Stimulated activated CD8-positive, alpha-beta memory T cell treated with anti-CD3 and anti-CD28 coated beads, Interleukin-7, amount 100 ng/mL, for 24 hours (primary cell): ENCODE results near the gene UTP4.

Experiments
- DNase-seq: peaks from one replicate; pipeline ENCODE4 v3.0.0-alpha.2; 2020; ENCODE audit warnings: low read depth

Gene UTP4

DNA sequence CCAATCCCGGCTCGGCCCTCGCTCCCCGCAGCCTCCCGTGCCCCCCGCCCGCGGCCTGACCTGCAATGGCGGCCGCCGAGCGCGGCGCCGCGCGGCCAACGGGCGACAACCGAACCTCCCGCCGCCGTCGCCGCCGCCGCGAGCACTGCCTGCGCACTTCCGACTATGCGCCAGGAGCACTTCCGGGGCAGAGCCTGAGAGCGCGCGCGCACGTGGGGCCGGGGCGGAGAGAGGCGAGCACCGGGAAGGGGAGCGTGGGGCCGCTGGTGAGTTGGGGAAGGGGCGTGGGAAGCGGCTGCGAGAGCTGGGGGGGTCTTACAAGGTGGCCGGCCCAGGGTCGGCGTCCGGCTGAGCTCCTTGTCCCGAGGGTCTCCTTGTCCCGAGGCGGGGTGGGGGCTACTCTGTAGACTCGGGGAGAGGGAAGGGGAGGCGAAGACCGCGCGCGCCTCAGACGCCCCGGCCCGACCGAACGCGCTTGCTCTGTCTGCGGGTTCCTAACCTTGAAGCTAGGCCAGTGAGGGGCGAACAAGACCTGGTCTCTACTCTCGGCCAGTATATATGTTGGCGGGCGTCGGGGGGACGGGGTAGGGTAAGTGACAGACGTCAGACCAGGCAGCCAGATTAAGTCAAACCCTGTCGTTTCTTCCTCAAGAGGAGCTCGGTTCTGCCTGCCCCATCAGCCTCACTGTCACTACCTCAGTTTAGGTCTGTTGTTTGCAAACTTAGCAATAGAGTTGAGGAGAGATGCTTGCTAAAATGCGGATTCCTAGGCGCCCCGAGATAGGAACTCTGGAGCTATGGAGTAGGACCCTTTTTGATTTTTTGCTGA, at the start of gene UTP4, which contains the start of gene CHTF8:
UTP4 (plus strand) TSS at position 226 of the 829 bp plus-strand sequence. CDS start 811 bp downstream, outside the sequence.
CHTF8 (minus strand) TSS at position 165 of the 829 bp plus-strand sequence. CDS start 11,130 bp downstream, outside the sequence.
- peak; percentile 75 for DNase-seq

DNA sequence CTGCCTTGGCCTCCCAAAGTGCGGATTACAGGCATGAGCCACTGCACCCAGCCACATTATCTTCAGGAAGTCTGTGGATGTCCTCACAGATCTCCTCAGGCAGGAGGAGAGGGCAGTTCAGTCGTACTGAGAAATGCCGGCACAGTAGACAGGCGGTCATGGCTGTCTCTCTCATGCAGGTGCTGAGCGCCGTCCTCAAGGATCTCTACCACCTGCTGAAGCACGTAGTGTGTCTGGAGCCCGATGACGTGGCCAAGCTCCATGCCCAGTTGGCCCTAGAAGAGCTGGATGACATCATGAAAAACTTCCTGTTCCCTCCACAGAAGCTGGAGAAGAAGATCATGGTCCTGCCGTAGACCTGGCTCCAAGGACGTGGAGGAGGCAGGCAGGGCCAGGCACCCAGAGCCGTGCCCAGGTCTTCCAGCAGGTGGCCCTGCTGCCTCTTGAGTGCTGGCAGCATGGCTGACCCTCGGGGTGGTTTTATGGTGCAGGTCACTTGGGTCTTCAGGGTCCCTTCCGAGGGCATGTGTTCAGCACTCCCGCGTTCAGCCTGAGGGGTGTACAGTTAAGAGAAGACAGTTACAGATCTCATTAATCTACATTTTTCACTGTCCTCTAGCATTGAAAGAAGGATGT, 49.0 kb upstream of the UTP4 start:
- no peak for DNase-seq

DNA sequence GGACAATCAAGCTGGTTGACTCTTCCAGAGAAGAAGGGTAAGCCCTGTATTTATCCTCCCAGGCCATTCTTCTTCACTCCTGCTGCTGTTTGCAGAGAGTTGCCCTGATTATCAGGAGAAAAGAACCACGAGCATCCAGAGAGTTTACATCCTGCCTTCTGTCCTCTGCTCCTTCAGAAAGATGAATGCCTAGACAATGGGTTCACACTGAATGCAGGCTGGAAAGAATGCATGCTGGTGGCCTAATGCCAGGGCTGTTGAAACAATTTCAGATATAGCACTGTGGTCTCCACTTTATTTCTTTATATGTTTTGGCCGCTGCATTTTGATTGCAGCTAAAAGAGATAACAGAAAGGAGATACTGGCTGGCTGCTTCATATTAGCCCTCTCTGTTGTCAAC, 48.2 kb upstream of the UTP4 start:
- DNase-seq: no peak

DNA sequence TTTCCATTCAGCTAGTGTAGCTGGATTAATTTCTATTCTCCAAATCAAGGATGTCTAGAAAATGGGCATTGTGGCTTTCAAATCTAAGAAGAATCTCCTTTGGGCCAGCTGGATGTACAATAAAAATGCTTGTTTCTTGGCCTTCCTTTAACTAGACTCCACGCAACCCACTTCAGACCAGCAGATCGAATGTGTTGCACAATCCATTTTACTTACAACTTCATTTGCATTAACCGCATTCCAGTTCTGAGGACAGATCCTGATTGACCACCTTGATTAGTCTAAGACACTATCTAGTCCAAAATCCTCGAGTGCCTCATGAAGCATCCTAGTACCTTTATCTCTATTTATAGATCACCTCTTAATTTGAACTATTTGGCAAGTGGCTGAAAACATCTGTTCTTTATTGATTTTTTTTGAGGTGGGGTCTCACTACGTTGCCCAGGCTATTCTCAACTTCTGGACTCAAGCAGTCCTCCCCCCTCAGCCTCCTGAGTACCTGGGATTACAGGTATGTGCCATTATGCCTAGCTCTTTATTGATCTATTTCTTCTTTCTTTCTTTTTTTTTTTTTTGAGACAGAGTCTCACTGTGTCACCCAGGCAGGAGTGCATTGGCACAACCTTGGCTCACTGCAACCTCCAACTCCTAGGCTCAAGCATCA, 47.3 kb upstream of the UTP4 start:
- no peak for DNase-seq

DNA sequence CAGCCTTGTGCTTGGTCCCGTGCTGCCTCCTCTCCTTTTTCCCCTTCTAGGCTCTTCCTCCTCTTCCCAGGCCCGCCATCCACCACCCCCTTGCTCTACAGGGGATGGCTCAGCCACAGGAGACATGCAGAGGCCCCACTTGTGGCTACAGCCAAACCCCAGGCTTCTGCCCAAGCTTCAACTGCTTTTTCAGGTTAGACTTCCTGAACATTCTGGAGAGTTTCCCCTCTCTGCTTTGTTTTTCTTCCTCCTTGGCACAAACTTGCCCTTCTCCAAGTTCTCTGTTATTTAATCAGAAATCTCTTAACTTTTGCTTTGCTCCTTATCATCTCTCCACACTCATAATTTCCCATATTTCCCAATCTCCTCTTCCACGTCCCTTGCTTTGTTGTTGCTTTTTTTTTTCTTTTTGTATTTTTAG, 45.3 kb upstream of the UTP4 start:
- DNase-seq: no peak

DNA sequence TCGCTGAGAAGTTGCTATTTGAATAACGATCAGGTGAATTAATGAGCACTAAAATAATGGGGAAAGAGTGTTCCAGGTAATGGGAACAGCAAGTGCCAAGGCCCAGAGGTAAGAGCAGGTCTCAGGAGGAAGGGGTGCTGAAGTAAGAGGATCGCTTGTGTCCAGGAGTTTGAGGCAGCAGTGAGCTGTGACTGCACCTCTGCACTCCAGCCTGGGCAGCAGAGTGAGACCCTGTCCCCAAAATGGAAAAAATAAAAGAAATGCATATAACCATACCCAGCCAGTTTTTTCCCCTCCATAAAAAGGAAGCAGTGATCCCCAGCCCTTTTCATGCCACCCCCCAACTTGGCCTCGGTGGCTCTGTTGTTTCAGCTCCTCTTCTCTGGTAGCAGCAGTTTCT, 43.8 kb upstream of the UTP4 start:
- DNase-seq: no peak

DNA sequence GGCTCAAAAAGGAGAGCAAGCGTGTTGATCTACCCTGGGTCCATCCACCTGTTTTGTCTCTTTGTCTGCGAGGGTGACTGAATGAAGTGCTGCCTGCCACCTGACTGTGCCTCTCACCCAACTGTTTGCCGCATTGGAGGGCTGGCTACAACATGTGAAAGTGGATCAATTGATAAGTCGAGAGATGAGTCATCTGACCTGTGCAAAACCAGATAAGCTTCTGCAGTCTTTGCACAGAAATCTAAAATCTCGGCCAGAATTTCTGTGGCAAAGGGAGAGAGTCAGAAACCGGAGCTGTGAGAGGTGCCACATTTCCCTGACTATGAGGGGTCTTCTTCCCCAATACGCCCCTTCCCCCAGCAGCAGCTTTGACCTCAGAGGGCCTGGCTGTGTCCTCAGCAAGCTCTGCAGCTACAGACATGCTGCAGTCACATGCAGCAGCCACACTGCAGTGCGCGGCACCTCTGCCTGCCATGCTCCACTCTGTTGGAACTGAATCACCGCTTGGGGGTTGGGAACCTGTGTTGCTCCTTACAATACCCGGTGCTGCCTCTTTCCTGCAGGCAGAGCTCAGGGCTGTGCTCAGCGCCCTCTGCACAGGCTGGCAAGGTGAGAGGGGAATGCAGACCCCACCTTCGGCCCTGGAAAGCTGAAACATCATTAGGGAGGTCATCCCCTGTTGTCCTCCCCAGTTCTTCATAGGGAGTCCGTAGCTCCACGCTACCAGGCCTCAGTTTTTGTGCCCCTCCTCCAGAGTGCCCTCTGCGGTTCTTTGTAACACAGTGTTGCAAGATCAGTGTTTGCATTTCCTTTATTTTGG, 43.1 kb upstream of the UTP4 start:
- DNase-seq: no peak

DNA sequence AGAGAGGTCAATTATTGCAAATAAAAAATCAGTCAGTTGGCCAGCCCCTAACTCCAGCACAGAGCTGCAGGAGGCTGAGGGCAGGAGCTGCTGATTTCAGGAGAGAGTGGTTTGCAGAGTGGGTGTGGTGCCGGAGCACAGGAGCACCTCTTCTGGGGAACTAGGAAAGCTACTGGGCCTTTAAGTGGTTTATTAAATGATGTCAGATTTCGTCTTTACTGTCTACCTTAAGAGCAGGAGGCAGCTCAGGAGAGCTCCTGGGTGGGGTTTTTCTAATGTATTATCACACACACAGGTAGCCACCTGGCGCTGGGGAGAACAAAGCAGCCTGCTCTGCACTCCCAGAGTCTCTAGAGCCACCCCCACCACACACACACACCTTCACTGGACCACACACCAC, 38.5 kb upstream of the UTP4 start:
- no peak for DNase-seq

DNA sequence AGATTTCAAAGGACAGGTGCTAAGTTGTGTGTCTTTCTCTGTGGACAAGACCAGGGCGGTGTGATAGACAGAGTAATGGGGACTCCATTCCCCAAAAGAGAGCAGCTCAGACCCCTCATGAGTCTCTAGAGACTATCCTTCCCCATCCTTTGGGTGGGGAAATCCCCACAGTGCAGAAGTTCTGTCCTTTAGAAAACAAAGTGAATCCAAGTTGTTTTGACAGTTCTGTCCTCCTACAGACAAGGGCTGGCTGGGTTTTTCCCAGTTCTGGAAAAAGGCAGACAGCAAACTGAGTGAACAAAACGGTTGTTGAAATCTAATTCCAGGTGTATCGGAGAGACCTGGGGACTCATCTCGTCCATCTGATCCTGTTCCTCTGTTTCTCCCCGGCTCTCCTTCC, 37.9 kb upstream of the UTP4 start:
- no peak for DNase-seq

DNA sequence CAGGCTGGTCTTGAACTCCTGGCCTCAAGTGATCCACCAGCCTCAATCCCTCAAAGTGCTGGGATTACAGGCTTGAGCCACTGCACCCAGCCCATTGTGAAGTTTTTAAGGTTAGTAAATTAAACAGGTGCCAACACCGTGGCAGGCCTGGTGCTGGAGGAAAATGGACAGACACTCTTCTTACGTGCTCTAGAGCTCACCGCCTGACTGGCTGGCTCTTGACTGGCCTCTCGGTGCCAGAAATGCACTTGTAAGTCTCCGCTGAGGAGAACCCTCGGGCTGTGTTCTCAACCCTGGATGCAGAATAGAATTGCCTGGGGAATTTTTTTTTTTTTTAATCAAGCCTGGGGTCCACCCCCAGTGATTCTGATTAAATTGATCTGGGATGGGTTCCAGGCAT, 37.3 kb upstream of the UTP4 start:
- no peak for DNase-seq

DNA sequence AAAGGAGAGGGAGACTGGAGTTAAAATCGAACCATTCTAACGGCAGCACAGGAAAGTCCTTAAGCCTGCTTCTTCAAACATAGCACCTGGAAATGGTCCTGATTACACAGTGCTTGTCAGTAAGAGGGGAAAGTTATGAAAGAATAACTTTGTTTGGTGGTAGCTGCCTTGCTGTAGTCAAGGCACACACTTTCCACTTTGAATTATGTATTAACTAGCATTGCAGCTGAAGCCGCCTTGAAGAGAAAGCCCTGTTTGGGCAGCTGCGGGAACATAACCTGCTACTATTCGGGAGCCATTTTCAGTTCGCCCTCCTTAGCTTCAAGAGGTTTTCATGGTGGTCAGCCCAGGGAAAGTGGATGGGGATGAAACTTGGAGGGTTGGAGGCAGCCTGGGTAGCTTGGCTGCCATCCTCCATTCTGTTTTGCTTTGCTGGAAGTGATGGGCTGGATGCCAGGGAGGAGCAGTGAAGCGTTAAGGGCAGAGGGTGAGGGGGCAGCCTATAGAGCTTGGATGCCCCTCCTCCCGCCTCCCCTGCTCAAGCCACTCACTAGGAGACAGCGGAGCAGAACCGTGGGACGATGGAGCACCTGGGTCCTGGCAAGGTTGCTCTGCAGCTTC, 32.3 kb upstream of the UTP4 start:
- no peak for DNase-seq

DNA sequence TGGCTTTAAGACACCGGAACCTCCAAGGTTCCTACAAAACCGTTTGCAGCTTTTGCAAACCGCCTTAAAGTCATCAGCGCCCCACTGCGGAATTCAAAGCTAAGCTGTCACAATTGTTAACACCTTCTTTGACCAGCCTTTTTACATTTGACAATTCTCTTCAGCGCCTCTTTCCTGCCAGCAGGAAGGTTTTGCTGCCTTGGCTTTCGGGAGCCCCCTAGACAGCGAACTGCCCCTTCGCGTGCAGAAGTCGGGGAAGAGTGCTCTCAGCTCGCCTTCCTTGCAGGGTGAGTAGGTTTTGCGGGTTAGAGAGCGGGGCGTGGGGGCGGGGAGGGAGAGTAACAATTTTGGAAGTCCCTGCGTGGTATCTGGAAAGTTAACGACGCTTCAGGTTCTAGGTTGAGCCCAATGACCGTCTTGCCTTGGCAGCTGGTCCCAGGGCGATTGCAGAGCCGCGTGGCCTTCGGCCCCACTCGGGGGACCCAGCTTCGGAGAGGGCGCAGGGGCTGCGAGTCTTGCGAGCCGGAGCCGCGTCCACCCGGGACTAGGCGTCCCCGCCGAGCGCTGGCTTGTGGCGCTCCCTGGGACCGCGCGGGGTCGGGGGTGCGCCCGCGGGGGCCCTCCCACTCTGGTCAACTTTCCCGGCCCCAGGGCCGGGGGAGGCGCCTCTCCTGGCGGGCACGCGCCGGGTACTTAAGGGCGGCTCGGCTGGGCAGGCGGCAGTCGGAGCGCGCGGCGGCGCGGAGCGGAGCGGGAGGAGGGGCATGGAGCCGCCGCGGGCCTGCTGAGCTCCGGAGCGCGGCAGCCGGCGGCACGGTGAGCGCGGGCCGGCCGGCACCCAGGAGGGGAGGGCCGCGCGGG, 26.7 kb upstream of the UTP4 start, which contains the start of gene HAS3:
HAS3 (plus strand) TSS at position 153 of the 861 bp plus-strand sequence. CDS start 3,743 bp downstream, outside the sequence.
- DNase-seq: no peak

DNA sequence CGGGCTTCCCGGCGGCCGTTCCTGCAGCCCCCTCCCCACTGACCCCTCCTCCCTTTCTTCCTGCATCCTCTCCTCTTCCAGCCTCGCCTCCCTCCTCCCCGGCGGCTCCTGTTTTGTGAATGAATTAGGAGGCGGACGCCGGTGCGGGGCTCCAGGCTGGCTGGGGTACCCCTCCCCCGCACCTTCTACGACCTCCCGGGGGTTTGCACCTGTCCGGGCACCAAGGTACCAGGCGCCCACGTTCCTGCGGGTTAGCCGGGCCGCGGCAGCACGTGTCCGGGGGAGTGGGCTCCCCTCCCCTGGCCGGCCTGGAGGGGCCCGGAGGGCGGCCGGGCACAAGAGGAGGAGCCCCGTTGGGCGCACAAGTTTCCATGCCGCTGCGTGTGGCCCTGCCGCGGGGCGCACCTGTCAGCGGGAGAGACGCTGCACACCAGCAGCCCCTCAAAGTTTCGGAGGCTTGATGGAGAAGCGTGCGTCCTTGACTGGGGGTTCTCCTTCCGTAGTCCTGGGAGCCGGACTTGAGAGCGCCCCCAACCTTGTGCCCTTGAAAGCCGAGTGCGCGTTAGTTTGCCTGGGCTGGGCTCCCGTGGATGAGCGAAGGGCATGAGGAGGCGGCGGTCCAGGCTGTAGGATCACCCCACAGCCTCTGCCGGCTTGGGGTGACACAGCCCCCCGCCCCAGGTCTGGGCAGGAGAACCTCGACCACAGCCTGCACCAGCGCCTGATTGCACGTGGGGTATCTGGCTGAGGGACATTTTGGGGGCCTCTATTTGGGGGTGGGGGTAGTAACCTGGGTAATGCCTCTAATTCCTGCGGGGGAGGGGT, 25.7 kb upstream of the UTP4 start:
- DNase-seq: no peak

DNA sequence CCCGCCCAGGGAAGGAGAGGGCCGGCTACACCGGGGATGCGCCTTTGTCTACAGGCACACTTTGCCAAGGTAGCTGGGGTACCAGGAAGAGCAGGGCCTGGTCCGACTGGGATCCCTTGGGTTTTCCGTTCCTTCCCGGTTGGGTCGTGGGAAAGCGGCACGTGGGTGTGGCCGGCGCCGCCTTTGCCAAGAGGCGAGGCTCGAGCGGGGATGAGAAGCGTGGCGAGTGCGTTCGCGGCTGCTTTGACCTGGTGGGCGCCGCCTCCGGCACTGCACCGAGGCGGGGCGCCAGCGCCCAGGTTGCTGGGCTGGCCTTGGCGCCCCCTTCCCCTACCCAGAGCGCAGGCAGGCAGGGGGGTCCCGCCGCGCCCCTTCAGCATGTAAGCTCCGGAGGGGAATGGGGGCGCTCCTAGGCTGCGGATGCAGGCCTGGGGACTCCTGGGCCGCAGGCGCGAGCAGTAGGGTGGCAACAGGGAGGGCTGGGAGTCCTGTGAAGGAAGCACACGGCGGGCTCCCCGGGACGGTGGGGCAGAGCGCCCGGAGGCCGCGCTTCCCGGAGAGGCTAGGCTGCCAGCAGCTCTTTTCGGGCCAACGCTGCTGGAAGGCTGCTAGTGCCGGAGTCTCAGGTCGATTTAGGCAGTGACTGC, 25.0 kb upstream of the UTP4 start:
- DNase-seq: no peak

DNA sequence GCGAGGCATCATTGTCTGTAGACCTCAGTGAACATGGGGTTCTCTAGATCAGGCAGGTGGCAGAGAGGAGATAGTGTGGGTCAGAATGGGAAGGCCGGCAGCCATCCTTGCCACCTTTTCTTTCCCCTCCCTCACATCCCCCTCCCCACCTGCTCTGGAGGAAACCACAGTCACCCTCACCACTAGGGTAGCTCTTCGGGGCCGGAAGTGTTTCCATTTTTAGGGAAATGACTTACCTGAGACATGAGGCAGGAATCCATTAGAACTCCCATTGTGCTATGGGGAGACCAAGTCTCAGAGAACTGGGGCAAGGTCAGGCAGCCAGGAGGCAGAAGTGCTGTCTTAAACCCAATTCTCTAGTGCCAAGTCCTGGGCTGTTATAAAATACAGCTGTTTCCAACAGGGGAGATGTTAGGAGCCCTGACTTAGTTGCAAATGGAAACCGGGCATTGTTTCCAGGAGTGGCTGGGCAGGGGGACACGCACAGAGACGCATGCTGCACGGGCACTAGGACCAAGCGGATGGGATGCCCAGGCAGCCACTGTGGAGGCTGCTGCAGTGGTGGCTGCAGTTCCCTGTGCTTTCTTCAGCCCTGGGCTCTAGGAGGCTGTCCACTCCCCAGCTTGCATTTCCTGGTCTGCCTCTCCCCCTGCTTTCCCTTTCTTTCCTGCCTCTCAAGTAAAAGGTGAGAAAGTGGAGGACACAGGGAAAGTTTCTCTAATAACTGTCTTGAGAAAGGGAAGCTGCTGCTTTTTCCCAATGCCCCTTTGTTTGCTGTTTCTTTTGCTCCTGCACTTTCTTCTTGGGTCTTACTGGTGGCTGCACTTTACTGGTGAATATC, 24.2 kb upstream of the UTP4 start:
- no peak for DNase-seq

DNA sequence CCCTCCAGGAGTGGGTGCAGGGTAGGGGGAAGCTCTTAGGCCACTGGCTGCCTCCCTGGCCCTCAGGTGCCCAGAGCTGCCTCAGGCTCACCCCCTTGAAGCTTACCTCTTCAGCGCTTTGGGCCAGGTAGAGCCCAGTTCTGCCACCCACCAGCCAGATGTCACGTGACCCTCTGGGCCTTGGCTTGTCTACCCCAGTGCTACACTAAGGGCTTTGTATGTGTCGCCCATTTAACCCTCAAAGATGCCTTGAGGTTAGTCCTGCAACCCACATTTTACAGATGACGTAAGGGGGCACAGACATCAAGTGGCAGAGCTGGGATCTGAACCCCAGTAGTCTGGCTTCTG, 23.6 kb upstream of the UTP4 start:
- DNase-seq: no peak

DNA sequence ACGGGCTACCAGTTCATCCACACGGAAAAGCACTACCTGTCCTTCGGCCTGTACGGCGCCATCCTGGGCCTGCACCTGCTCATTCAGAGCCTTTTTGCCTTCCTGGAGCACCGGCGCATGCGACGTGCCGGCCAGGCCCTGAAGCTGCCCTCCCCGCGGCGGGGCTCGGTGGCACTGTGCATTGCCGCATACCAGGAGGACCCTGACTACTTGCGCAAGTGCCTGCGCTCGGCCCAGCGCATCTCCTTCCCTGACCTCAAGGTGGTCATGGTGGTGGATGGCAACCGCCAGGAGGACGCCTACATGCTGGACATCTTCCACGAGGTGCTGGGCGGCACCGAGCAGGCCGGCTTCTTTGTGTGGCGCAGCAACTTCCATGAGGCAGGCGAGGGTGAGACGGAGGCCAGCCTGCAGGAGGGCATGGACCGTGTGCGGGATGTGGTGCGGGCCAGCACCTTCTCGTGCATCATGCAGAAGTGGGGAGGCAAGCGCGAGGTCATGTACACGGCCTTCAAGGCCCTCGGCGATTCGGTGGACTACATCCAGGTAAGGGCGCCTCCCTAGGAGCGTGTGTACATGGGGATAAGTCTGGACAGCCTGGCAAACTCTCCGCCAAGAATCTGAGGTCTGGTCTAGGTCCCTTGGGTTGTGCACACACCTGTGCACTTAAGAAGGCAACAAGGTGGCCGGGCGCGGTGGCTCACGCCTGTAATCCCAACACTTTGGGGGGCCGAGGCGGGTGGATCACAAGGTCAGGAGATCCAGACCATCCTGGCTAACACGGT, 22.8 kb upstream of the UTP4 start:
- DNase-seq: no peak
